A549 treated with dexamethasone at 1 μM for 4 hours (cell line): ENCODE results near the gene KMT5C. TPM values are rescaled to one million over a fixed set of nuclear protein-coding genes. Genes with fewer than 3 reads are reported as not detected.

Experiments
- total RNA-seq: library from RNA; stranded (reverse); fragments of 200-300 nt; extraction: Qiagen RNA extraction; gene quantifications from 5 replicates; pipeline ENCODE4 v1.2.3, GENCODE V29; 2022

Gene KMT5C
- 3.2 to 5.5 TPM (median 4.9 TPM) in 5 replicates for total RNA-seq

DNA sequence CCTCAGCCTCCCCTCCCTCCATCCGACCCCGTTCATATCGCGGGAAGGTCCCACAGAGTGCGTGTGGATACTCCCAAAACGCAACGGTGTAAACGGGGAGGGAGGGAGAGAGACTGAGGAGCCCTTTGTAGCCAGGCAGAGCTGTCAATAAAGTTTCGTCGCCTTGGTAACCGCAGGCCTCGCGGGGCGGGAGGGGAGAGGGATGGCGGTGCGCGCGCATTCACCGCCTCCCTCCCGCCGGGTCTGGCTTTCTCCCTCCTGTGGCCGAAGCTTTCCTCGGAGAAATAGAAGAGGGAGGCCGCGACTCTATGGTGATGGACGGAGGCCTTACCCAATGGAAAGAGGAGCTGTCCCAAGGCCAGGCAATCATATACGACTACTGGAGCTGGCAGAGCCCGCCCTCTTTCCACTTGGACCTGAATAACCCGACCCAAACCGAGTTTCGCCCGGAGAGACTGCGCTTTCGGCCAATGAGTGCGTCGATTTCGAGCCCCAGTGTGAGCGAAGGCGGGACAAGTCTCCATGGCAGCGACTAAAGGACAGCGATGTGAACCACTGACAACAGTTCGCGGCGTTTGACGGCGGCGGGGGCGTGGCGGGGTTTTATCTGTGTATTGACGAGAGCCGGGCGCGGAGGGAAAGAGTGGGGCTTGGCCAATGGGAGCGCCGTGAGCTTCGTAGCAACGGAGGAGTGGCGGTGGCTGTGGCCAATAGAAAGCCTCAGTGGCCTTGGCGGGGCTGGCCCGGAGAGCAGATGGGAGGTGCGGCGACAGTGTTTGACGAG, at the start of gene KMT5C:
Gene KMT5C (plus strand): TSS at position 772 of the 784 bp plus-strand sequence. CDS start 2,061 bp downstream, outside the sequence.

DNA sequence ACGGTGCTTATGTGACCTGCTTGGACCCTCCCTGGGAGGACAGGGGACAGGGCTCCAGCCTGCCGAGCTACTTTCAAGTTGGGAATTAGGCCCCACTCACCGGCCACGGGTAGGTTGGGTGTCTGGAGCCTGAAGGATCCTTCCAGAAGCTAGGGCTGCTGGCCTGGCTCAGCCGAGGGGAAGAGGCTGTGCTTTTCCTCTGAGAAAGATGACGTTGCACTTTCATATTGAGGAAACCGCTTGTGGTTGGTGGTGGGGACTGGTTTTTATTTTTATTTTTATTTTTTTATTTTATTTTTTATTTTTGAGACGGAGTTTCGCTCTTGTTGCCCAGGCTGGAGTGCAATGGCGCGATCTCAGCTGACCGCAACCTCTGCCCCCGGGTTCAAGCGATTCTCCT, 14.5 kb upstream of the KMT5C start, which contains the start of gene TMEM150B:
Gene TMEM150B (minus strand): TSS at position 170 of the 400 bp plus-strand sequence. CDS start 4,305 bp downstream, outside the sequence.

DNA sequence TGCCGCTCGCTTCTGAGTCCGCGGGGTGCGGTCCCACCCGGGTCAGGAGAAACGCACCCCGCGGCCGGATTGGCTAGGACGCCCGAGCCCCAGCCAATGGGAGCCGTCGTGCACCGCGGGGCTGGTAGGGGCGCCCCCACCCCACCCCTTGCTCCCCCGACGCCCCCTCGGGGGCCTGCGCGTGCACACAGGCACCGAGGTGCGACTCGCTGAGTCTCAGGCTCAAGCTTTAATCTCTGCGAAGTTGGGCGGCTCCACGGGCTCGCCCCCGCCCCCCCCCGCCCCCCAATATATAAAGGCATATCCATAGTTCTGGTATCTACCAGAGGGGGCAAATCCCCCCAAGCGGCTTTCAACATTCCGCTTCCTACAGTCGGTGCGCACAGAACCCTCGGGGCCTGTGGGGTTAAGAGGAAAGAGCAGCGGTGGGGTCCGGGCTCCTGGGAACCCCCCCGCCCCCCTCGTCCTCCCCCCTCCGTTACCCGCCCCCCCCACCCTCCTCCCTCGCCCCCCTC, 15.1 kb downstream of the KMT5C start, which contains the start of gene COX6B2:
Gene COX6B2 (minus strand): TSS at position 22 of the 515 bp plus-strand sequence. CDS start 198 bp downstream, outside the sequence.

DNA sequence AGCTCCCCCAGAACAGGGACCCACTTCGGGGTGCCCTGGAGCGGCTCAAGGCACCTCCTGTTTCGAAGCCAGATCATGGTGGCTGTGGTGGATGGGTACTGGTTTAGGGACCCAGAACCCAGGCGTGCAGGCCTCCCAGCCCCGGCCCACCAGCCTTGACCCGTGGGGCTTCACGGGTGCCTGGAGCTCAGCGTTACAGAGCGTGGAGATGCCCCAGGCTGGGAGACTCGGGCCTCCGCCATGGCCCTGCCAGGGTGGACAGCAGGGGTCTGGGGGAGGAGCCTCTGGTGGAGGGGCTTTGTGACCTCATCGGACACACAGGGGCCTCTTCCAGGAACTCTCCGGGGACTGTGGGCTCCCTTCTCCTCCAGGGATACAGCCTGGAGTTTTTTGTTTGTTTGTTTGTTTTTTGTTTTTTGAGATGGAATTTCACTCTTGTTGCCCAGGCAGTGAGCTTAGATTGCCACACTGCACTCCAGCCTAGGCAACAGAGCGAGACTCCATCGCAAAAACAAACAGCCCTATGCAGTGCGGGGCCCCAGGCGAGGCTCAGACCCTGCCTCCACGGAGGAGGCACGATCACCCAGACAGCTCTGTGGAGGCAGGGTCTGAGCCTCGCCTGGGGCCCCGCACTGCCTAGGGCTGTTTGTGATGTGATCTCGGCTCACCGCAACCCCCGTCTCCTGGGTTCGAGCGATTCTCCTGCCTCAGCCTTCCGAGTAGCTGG, 23.5 kb downstream of the KMT5C start, which contains the start of gene GARIN5B:
Gene GARIN5B (minus strand): TSS at position 271 of the 727 bp plus-strand sequence. CDS start 194 bp downstream, at position 77.

DNA sequence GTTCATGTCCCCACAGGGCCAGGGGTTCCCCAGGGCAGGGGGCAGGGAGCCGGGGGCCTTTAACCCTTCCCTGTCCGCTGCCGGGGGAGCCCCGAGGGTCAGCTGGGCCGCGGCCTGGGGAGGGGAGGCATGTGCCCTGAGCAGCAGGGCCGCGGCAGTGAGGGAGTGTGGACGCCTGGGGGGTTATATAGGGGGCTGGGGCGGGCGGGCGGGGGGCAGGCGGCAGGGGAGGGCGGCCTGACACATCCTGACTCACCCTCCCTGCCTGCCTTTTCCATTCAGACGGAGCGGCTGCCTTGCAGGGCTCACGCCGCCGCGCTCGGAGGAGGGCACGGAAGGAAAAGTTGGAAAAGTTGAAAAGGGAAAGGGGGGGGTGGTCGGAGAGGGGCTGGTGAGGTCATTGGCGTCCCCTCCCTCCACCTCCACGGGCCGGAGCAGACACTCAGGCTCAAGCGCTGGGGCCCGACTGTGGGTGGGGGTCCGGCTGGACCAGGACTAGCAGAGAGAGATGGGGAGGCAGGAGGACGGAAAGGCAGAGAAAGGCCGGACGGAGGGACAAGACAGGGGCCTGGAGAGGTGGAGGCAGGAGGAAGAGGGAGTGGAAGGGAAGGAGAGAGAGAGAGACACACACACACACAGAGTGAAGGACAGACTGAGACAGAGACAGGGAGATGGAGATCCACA, 30.8 kb downstream of the KMT5C start, which contains the start of gene IL11:
Gene IL11 (minus strand): TSS at position 159 of the 684 bp plus-strand sequence. CDS start 153 bp downstream, at position 6.

DNA sequence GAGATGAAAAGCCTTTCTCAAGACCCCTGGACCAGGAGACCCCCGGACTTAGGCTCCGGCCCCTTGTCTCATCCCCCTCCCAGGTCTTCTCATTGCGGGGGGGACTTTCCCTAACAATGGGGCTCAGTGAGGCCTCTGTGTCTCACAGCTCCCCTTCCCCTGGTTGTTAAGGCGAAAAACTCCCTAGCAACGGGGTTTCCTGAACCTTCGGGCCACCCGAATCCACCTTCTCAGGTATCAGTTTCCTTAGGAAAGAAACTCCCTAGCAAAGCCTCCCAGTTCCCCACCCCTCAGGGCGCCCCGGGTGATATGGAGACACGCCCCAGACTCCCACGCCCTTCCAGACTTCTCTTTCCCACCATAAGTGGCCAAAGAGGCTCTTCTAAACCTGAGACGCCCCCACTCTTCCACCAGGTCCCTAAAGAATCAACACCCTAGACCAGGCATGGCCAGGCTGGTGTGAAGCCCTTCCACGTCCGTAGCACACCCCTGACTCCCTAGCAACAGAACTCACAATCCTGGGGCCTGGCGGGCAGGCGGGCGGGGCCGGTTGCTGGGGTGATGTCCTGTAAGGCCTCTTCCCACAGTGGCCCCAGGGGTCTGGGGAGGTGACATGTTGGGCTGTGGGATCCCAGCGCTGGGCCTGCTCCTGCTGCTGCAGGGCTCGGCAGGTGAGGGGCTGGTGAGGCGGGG, 36.7 kb downstream of the KMT5C start, which contains the start of gene TMEM190:
Gene TMEM190 (plus strand): TSS at position 586 of the 693 bp plus-strand sequence. CDS start 28 bp downstream, at position 614.

DNA sequence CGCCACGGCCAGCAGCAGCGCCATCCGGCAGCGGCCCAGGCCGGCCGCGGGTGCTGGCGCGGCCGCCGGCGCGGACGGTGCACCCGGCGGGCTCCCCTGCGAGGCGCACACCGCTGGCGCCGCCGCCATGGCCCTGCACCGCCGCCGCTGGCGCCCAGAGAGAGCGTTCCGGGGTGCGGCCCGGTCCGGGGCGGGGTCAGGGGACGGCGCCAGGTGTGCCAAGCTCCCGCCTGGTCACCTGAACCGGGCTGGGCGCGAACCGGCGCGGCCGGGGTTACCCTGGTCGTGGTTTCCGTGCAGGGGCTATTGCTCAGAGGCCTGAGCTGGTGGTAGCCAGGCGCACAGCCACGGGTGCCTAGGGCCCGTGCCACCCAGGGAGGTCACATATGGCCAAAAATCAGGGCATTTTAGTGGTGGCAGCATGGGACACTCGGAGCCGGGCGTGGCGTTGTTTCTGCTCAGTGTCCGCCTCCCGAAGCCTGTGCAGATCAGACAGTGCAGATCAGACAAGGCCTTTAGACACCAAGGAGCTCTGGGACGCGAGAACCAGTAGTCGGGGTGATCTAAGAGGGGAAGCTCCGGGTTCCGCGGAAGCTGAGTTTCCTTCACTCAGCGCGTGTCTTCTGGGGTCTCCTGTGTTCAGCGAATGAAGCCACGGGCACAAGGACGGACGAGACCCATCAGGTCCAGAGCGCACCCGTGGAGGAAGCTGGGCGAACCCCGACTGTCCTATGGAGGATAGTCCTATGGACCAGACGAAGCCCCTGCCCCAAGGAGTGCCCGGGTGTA, 44.6 kb downstream of the KMT5C start, which contains the start of gene TMEM238:
Gene TMEM238 (minus strand): TSS at position 162 of the 789 bp plus-strand sequence. CDS start 33 bp downstream, at position 129.

DNA sequence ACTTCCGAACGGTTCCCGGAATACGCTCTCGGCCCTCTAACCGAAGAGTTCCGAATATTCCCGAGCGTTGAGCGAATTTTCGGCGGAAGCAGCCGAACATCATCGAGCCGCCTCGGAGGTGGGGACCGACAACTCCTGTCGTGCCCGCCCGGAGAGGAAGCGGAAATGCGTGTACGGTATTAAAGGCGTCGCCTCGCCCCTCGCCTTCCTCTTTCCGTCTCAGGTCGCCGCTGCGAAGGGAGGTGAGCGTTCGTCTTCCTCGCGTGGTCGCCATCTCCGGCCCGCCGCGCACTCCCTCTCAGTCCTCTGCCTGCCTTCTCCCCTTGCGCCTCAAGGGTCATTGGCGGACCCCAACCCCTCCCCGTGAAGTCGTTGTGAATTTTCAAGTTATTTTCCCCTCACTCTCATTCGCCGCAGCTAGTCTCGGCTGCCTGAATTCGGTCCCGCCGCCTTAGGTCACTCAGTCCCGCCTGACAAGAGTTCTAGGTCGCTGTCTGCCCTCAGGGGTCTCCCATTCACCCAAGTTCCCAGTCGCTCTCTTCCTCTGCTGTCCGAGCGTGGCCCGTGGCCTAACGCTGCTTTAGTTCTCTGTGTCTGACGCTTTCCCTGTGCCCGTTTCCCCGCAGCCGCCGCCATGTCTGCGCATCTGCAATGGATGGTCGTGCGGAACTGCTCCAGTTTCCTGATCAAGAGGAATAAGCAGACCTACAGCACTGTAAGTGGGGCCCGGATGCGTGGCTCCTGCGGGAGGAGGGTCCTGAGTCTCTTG, 46.2 kb downstream of the KMT5C start, which contains the start of gene RPL28:
Gene RPL28 (plus strand): TSS at position 209 of the 769 bp plus-strand sequence. CDS start 426 bp downstream, at position 635.

Other genes starting within 250 kb of the KMT5C start
- 48.3 to 84.2 TPM (median 76.7 TPM) in 5 replicates for gene PPP1R12C, start 222.2 kb upstream of the KMT5C start, total RNA-seq
- 124 to 145 TPM (median 127 TPM) in 5 replicates for gene TNNT1, start 190.7 kb upstream of the KMT5C start, total RNA-seq
- gene TNNI3, start 182.1 kb upstream of the KMT5C start, total RNA-seq, result 6.4 to 9.5 TPM (median 8.1 TPM) in 5 replicates
- 3.2 to 7.0 TPM (median 5.7 TPM) in 5 replicates for gene DNAAF3, start 173.3 kb upstream of the KMT5C start, total RNA-seq
- gene SYT5, start 159.6 kb upstream of the KMT5C start, total RNA-seq, result 1.4 to 3.7 TPM (median 2.6 TPM) in 5 replicates
- 3.1 to 4.5 TPM (median 3.9 TPM) in 5 replicates for gene PTPRH, start 130.4 kb upstream of the KMT5C start, total RNA-seq
- gene TMEM86B, start 111.1 kb upstream of the KMT5C start, total RNA-seq, result 2.5 to 4.7 TPM (median 3.8 TPM) in 5 replicates
- 75.8 to 120 TPM (median 119 TPM) in 5 replicates for gene PPP6R1, start 80.9 kb upstream of the KMT5C start, total RNA-seq
- 119 to 129 TPM (median 124 TPM) in 5 replicates for gene HSPBP1, start 59.8 kb upstream of the KMT5C start, total RNA-seq
- 2.1 to 4.9 TPM (median 3.1 TPM) in 5 replicates for gene BRSK1, start 55.9 kb upstream of the KMT5C start, total RNA-seq
- not detected in 5 replicates for gene TMEM150B, start 14.5 kb upstream of the KMT5C start, total RNA-seq
- 0.75 to 1.2 TPM (median 0.91 TPM) in 5 replicates for gene COX6B2, start 14.8 kb downstream of the KMT5C start, total RNA-seq
- 0.08 to 0.22 TPM (median 0.15 TPM) in 5 replicates for gene GARIN5B, start 23.4 kb downstream of the KMT5C start, total RNA-seq
- 8.4 to 11.3 TPM (median 8.6 TPM) in 5 replicates for gene IL11, start 30.6 kb downstream of the KMT5C start, total RNA-seq
- 0.86 to 1.9 TPM (median 1.1 TPM) in 5 replicates for gene TMEM190, start 37.0 kb downstream of the KMT5C start, total RNA-seq
- 2.4 to 7.0 TPM (median 4.2 TPM) in 5 replicates for gene TMEM238, start 44.4 kb downstream of the KMT5C start, total RNA-seq
- 2,624 to 3,119 TPM (median 2,807 TPM) in 5 replicates for gene RPL28, start 46.1 kb downstream of the KMT5C start, total RNA-seq
- 251 to 469 TPM (median 409 TPM) in 5 replicates for gene UBE2S, start 67.9 kb downstream of the KMT5C start, total RNA-seq
- 0.02 TPM in 2 of 5 replicates, not detected in the others for gene SHISA7, start 103.4 kb downstream of the KMT5C start, total RNA-seq
- 48.5 to 57.4 TPM (median 51.3 TPM) in 5 replicates for gene ISOC2, start 121.8 kb downstream of the KMT5C start, total RNA-seq
- 0.10 TPM in 1 of 5 replicates, not detected in the others for gene C19orf85, start 124.9 kb downstream of the KMT5C start, total RNA-seq
- gene ZNF628, start 136.7 kb downstream of the KMT5C start, total RNA-seq, result 4.2 to 7.9 TPM (median 7.2 TPM) in 5 replicates
- 39.2 to 42.7 TPM (median 40.7 TPM) in 5 replicates for gene NAT14, start 145.3 kb downstream of the KMT5C start, total RNA-seq
- 0.28 to 0.84 TPM (median 0.58 TPM) in 5 replicates for gene SSC5D, start 148.6 kb downstream of the KMT5C start, total RNA-seq
- 1.3 to 2.6 TPM (median 1.8 TPM) in 5 replicates for gene SBK2, start 197.3 kb downstream of the KMT5C start, total RNA-seq
- 1.3 to 2.6 TPM (median 2.1 TPM) in 5 replicates for gene SBK3, start 205.7 kb downstream of the KMT5C start, total RNA-seq
- gene ZNF579, start 241.0 kb downstream of the KMT5C start, total RNA-seq, result 21.6 to 43.3 TPM (median 36.5 TPM) in 5 replicates